Cardiac fibroblast (primary cell): ENCODE results near the gene ST14.
A peak's percentile ranks its signal among the peaks of the same experiment; 100 is the strongest.

Experiments used
- DNase-seq, 2 donors: peaks; one replicate each; pipeline versions ENCODE4 v3.0.0 to v3.0.0-alpha.2; 2010; ENCODE audit warnings: low read depth in 2 of 2
- H3K4me3 ChIP-seq, 2 donors: replicated peaks in 1 of 2; 1 replicate in 1 of 2; 2 replicates in 1 of 2; pipeline ENCODE4 v1.5.1; 2011; ENCODE audit warnings: low read depth in 2 of 2, low read length in 2 of 2, mild to moderate bottlenecking in 2 of 2, moderate library complexity in 1 of 2
- TF ChIP-seq, protein P1 (sequence below): IDR thresholded peaks from one replicate; pipeline ENCODE4 v1.5.1; 2011; ENCODE audit warnings: low read depth, mild to moderate bottlenecking, low read length, inconsistent platforms

ST14 gene

GRCh38 chr11:130181295-130182272, 22.0 kb downstream of the ST14 start:
- TF ChIP-seq, protein P1, sequence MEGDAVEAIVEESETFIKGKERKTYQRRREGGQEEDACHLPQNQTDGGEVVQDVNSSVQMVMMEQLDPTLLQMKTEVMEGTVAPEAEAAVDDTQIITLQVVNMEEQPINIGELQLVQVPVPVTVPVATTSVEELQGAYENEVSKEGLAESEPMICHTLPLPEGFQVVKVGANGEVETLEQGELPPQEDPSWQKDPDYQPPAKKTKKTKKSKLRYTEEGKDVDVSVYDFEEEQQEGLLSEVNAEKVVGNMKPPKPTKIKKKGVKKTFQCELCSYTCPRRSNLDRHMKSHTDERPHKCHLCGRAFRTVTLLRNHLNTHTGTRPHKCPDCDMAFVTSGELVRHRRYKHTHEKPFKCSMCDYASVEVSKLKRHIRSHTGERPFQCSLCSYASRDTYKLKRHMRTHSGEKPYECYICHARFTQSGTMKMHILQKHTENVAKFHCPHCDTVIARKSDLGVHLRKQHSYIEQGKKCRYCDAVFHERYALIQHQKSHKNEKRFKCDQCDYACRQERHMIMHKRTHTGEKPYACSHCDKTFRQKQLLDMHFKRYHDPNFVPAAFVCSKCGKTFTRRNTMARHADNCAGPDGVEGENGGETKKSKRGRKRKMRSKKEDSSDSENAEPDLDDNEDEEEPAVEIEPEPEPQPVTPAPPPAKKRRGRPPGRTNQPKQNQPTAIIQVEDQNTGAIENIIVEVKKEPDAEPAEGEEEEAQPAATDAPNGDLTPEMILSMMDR = no peak
- peak; percentile 61 to 84 for DNase-seq
- H3K4me3 ChIP-seq = no peak overlapping the region

DNA sequence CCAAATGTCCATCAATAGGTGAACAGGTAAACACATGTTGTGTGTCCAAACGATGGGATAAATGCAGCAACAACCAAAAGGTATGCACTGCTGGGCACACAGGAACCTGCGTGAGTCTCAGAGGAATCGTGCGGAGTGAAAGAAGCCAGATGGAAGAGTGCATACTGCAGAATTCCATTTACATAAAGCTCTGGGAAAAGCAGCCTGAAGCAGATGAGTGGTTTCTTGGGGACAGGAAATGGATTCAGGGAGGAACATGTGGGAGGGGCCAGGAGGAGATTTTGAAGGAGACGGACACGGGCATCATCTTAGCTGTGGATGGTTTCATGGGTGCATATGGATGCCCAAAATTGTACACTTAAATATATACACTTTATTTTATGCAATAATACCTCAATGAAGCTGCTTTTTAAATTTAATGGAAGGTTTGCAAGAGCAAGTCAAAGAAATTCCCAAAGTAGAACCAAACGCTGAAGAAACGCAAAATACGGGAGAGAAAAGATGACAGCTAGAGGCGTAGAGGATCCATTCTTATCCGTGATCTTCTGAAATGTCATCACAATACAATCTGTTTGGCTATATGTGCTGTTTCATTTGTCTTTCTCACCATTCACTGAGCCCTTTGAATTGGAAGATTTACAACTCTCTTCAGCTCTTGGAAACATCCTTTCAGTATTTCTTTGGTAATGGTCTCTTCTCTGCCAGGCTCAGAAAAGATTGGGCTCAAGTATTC, 24.5 kb downstream of the ST14 start:
- DNase-seq = no peak
- TF ChIP-seq, protein P1 = no peak
- no peak overlapping the region for H3K4me3 ChIP-seq

DNA sequence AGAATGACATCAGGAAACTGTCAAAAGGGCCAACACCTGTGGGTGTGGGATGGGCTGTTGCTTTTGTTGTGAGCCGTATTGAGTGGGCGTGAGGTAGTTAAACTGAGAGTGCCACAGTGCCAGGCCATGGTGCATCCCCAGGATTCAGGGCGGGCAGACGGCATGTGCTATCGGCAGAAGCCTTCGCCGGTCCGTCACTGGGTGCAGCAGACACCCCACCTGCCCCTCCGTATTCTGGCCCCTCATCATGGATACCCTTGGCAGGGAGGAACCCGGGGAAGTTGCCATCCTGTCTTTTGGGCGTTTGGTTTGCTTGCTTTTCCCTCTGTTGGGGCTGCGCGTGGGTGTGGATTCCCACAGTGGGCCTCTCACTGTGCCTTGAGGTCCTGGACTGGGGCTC, 27.5 kb downstream of the ST14 start:
- no peak for DNase-seq
- H3K4me3 ChIP-seq = no peak overlapping the region
- TF ChIP-seq, protein P1 = no peak

- DNase-seq = no peak
- TF ChIP-seq, protein P1 = no peak
- H3K4me3 ChIP-seq = no peak overlapping the region
Observed at GRCh38 chr11:130188047-130188446, 28.5 kb downstream of the ST14 start.

GRCh38 chr11:130188585-130189347, 29.2 kb downstream of the ST14 start:
- H3K4me3 ChIP-seq = no peak overlapping the region
- TF ChIP-seq, protein P1 = no peak
- DNase-seq = no peak

DNA sequence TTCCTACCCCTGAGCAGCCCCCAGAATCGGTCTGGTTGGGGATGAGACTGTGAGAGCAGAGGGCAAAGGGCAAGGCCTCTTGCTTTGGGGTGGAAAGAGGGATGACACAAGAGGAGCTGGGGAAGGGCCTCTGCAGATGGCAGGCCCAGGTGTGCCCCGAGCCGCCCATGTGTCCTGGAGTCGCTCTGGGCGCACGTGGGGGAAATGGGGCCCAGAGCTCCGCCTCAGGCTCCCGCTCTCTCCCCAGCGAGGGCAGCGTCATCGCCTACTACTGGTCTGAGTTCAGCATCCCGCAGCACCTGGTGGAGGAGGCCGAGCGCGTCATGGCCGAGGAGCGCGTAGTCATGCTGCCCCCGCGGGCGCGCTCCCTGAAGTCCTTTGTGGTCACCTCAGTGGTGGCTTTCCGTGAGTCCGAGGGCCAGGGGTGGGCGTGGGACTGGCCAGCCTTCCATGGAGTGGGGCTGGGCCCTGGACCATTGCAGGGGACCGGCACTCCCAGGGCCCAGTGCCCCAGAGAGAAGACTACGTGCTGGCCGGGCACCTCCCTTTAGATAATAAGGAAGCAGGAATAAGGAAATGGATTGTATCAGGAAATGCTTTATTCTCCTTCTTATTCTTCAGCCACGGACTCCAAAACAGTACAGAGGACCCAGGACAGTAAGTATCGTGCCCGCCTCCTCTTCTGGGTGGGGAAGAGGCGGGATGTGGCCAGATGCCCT, 30.1 kb downstream of the ST14 start:
- TF ChIP-seq, protein P1 = no peak
- no peak for DNase-seq
- no peak overlapping the region for H3K4me3 ChIP-seq
